Kidney glomerular epithelial cell (primary cell): ENCODE measurements around the gene ZBTB5.

ENCODE experiments used
- DNase-seq: peaks from one replicate; lab custom pipeline; 2025; lab: John Stamatoyannopoulos, UW

ZBTB5 gene

GRCh38 chr9:37424686-37425297 lies 40.5 kb downstream of the ZBTB5 start:
- DNase-seq: no peak

GRCh38 chr9:37424204-37424685 lies 41.0 kb downstream of the ZBTB5 start:
- no peak for DNase-seq

GRCh38 chr9:37423508-37423907 lies 41.7 kb downstream of the ZBTB5 start:
- DNase-seq: no peak

- DNase-seq: peak; percentile 64
Observed at GRCh38 chr9:37422289-37423104, 42.8 kb downstream of the ZBTB5 start, which contains the start of gene GRHPR. Gene GRHPR (plus strand): TSS chr9:37422696. CDS start chr9:37422751, 55 bp downstream.

GRCh38 chr9:37421914-37422288 lies 43.3 kb downstream of the ZBTB5 start:
- DNase-seq: no peak

- no peak for DNase-seq
Observed at GRCh38 chr9:37420271-37421215, 44.7 kb downstream of the ZBTB5 start.

- no peak for DNase-seq
Observed at GRCh38 chr9:37419204-37419603, 46.0 kb downstream of the ZBTB5 start.

- DNase-seq: no peak
Observed at GRCh38 chr9:37417857-37418618, 47.2 kb downstream of the ZBTB5 start.

- no peak for DNase-seq
Observed at GRCh38 chr9:37417252-37417803, 47.9 kb downstream of the ZBTB5 start.

- DNase-seq: peak; percentile 93
Observed at GRCh38 chr9:37415011-37415719, 50.1 kb downstream of the ZBTB5 start.

GRCh38 chr9:37414503-37414943 lies 50.7 kb downstream of the ZBTB5 start:
- no peak for DNase-seq

- DNase-seq: no peak
Observed at GRCh38 chr9:37413311-37413710, 51.9 kb downstream of the ZBTB5 start.

- no peak for DNase-seq
Observed at GRCh38 chr9:37412431-37413151, 52.7 kb downstream of the ZBTB5 start.

GRCh38 chr9:37410969-37411785 lies 54.1 kb downstream of the ZBTB5 start:
- no peak for DNase-seq

GRCh38 chr9:37410354-37410861 lies 54.8 kb downstream of the ZBTB5 start:
- no peak for DNase-seq

GRCh38 chr9:37408933-37409710 lies 56.1 kb downstream of the ZBTB5 start:
- no peak for DNase-seq

- no peak for DNase-seq
Observed at GRCh38 chr9:37407468-37407867, 57.8 kb downstream of the ZBTB5 start.
